MM.1S (cell line): ENCODE data around the gene ZBTB8A.

Experiments used
- EZH2 ChIP-seq: fragments of 300-600 bp; sonication (generic); optimal IDR thresholded peaks from 2 replicates; pipeline ENCODE3; 2017; ENCODE audit warnings: low read depth, mild to moderate bottlenecking, antibody characterized with exemption, low read length, mixed read lengths
- EZH2phosphoT487 ChIP-seq: fragments of 300-600 bp; sonication (generic); IDR thresholded peaks from 2 replicates; pipeline ENCODE4 v1.6.1; 2018; ENCODE audit warnings: antibody characterized with exemption, low read length
- TF ChIP-seq, protein P1 (sequence below): fragments of 300-600 bp; sonication (generic); IDR thresholded peaks from 2 replicates; pipeline ENCODE4 v1.5.1; 2016; ENCODE audit warnings: antibody characterized with exemption, low read length, mixed read lengths

DNA sequence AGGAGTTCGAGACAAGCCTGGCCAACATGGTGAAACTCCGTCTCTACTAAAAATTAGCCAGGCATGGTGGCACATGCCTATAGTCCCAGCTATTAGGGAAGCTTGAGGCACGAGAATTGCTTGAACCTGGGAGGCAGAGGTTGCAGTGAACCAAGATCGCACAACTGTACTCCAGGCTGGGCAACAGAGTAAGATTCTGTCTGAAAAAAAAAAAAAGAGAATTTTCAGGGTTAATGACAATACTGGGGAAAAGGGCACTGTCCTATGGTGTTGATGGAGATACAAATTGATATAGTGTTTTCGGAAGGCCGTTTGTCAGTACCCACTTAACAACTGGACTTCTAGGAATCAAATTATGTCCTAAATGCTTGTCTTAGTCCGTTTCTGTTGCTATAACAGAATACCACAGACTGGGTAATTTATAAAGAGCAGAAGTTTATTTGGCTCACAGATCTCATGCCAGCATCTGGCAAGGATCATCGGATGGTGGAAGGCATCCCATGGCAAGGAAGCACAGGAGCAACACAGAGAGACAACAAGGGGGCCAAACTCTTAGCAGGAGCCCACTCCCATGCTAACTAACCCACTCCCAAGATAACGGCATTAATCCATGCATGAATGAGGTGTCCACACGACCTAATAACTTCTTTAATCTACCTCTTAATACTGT lies 41.3 kb downstream of the ZBTB8A start:
- TF ChIP-seq, protein P1, sequence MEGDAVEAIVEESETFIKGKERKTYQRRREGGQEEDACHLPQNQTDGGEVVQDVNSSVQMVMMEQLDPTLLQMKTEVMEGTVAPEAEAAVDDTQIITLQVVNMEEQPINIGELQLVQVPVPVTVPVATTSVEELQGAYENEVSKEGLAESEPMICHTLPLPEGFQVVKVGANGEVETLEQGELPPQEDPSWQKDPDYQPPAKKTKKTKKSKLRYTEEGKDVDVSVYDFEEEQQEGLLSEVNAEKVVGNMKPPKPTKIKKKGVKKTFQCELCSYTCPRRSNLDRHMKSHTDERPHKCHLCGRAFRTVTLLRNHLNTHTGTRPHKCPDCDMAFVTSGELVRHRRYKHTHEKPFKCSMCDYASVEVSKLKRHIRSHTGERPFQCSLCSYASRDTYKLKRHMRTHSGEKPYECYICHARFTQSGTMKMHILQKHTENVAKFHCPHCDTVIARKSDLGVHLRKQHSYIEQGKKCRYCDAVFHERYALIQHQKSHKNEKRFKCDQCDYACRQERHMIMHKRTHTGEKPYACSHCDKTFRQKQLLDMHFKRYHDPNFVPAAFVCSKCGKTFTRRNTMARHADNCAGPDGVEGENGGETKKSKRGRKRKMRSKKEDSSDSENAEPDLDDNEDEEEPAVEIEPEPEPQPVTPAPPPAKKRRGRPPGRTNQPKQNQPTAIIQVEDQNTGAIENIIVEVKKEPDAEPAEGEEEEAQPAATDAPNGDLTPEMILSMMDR, result no peak
- TF ChIP-seq EZH2 (no peak), EZH2phosphoT487 (no peak)
